ENCODE measurements around the gene RIC1. TPM values are rescaled to one million over a fixed set of nuclear protein-coding genes. Genes with fewer than 3 reads are reported as not detected.
A peak's percentile ranks its signal among the peaks of the same experiment; 100 is the strongest.

The RIC1 gene
- total and polyA plus RNA-seq, 11 donors = 2.4 to 14.4 (median 8.7) TPM

DNA sequence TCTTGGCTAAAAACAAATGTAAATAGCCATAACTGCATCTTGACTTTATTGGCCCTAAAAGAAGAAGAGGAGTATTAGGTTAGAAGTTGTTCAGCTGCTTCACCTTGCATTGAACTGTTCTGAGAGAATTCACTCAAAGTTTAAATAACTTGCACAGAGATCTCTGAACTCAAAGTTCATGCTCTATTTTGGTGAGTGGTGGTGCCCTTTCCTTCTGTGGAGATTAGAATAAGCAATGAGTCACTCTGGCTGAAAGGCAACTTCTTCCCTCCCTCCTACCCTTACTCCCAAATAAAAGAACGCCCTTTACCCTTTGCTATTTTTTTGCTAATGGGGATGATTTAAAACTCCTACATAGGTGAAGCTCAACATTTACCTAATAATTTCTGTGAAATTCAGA lies 155.1 kb downstream of the RIC1 start:
- 88 to 95% (median 94%) methylated on average over 1 of the region's 1 CpG for WGBS, 4 donors
- Histone ChIP-seq H3K27me3 (no peaks in the 10 kb centered on the region), H3K27ac (peak overlapping the region in 3 of 12 donors; percentile 8 to 59 (median 17)), H3K4me3 (no peak overlapping the region), H3K36me3 (peaks cover 0 to 59% (median 35%) of the 10 kb centered on the region in 9 donors), H3K4me1 (peaks cover 0 to 22% (median 0%) of the 10 kb centered on the region in 12 donors), H3K9me3 (peaks cover 0 to 32% (median 7%) of the 10 kb centered on the region in 12 donors)
- no peak for TF ChIP-seq POLR2A (IDR thresholded peaks at IDR 0.05)
- TF ChIP-seq, protein P1, sequence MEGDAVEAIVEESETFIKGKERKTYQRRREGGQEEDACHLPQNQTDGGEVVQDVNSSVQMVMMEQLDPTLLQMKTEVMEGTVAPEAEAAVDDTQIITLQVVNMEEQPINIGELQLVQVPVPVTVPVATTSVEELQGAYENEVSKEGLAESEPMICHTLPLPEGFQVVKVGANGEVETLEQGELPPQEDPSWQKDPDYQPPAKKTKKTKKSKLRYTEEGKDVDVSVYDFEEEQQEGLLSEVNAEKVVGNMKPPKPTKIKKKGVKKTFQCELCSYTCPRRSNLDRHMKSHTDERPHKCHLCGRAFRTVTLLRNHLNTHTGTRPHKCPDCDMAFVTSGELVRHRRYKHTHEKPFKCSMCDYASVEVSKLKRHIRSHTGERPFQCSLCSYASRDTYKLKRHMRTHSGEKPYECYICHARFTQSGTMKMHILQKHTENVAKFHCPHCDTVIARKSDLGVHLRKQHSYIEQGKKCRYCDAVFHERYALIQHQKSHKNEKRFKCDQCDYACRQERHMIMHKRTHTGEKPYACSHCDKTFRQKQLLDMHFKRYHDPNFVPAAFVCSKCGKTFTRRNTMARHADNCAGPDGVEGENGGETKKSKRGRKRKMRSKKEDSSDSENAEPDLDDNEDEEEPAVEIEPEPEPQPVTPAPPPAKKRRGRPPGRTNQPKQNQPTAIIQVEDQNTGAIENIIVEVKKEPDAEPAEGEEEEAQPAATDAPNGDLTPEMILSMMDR (IDR thresholded peaks at IDR 0.05) = no peak
- ATAC-seq (peak in 3 of 4 donors; percentile 42 to 73 (median 64)), DNase-seq (no peak)
- intact Hi-C loops (cut with DNase I) = no loop called here

DNA sequence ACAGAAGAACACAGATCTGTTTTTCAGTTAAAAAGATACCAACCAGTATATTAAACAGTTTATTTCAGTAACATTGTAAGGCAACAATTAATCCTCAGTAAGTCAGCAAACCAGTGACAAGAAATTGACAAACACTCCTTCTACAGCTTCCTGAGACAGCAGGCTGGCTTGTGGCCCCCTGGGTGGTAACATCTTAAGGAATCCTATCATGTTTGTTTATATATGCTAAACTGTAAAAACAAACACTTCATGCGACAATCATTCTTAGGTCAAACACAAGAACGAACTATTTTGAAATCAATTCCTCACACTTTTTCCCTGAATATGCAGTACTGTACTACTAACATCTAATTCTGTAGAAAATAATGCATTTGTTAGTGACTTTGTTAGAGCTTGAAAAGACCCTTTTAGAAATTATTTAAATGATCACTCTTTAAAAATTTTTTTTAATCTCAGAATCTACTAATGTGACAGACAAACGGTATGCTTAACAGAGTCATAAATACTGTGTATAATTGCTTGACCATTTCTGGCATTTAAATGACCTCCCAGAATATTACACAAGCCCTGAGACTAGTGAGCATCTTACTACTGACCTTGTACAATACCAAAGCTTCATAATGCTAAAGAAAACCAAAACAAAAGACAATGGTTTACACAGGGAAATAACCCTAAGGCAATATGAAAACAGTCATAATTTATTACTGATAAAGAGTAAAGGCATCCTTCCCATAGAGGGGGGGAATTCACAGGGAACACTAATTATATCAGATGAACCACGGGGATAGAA lies 155.8 kb downstream of the RIC1 start:
- intact Hi-C loops (cut with DNase I) = no loop called here
- peaks cover 0 to 19% (median 0%) of the 10 kb centered on the region in 12 donors for H3K4me1 ChIP-seq
- WGBS, 4 donors = 72 to 84% (median 81%) methylated on average over 4 of the region's 4 CpGs
- peak overlapping the region in 3 of 12 donors; percentile 8 to 59 (median 17) for H3K27ac ChIP-seq
- no peak for DNase-seq
- H3K36me3 ChIP-seq = peaks cover 0 to 52% (median 29%) of the 10 kb centered on the region in 9 donors
- no peak overlapping the region for H3K4me3 ChIP-seq
- H3K27me3 ChIP-seq = no peaks in the 10 kb centered on the region
- peaks cover 0 to 28% (median 7%) of the 10 kb centered on the region in 12 donors for H3K9me3 ChIP-seq
- TF ChIP-seq, protein P1 (IDR thresholded peaks at IDR 0.05) = no peak
- no peak for TF ChIP-seq POLR2A (IDR thresholded peaks at IDR 0.05)
- ATAC-seq = no peak

DNA sequence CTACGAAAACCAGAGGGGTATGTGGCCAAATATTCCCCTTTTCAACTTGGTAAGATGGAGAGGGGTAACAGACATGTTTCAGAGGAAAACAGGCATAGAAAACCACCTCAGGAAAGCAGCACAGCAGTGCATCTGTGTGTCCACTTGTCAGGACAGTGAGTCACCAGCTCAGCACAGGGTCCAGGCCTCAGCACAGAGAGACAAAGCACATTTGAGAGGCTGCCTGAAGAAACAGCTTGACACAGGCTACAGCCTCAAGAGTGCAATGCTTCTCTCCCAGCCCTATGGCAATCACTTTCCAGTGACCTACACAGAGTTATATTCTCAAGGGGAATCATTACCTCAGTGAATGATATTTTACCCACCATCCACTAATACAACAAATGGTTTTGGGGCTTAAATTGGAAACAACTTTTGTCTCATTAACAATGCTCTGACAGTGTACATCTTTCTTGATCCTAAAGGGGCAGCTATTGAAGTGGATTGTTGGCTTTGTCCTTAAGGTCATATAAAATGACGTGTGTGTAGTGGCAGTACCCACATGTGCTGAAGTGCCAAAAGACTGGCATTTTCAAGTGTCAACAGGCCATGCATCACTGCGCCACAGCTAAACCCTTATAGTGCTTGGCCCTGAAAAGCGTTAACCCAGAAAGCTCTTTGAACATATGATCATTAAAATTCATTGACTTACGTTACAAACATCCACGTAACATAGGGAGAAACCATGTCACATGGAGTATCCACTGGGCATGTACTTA lies 157.6 kb downstream of the RIC1 start:
- 80 to 89% (median 88%) methylated on average over 6 of the region's 6 CpGs for WGBS, 4 donors
- TF ChIP-seq, protein P1 (IDR thresholded peaks at IDR 0.05) = no peak
- TF ChIP-seq POLR2A (IDR thresholded peaks at IDR 0.05) = no peak

DNA sequence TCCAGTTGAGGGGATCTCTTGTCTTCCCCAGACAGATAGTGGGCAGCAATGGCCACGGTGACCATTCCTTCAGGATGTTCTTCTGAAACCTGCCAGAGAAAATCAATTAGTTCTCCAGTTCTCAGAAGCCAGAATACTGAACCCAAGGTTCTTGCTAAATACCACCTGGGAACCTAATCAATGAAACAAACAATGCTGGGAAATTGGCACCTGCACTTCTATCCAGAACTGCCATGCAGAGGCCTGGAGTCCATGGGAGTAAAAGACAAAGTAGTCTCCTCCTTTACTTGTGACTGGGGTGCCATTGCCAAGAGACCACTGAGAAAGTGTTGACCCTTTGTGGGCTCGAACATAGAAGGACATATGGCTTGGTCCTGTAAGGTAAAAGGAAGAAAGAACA lies 158.3 kb downstream of the RIC1 start:
- no peak for ATAC-seq
- intact Hi-C loops (cut with DNase I) = no loop called here

More for the DNA sequence above, 157.6 kb downstream of the RIC1 start:
- Histone ChIP-seq H3K27me3 (no peaks in the 10 kb centered on the region), H3K4me1 (peaks cover 0 to 25% (median 0%) of the 10 kb centered on the region in 12 donors), H3K27ac (peak overlapping the region in 2 of 12 donors; percentile 10 to 14), H3K36me3 (peaks cover 0 to 45% (median 18%) of the 10 kb centered on the region in 9 donors), H3K9me3 (peaks cover 0 to 20% (median 7%) of the 10 kb centered on the region in 12 donors), H3K4me3 (no peak overlapping the region)
- ATAC-seq = peak; percentile 44 to 85 (median 66)
- DNase-seq = no peak
- intact Hi-C loops (cut with DNase I) = no loop called here

More for the DNA sequence above, 158.3 kb downstream of the RIC1 start:
- no peak overlapping the region for H3K4me3 ChIP-seq
- no peak for DNase-seq
- peaks cover 0 to 26% (median 0%) of the 10 kb centered on the region in 12 donors for H3K4me1 ChIP-seq
- H3K9me3 ChIP-seq = peaks cover 0 to 13% (median 5%) of the 10 kb centered on the region in 12 donors
- TF ChIP-seq POLR2A (IDR thresholded peaks at IDR 0.05) = no peak
- TF ChIP-seq, protein P1 (IDR thresholded peaks at IDR 0.05) = no peak
- no peaks in the 10 kb centered on the region for H3K27me3 ChIP-seq
- WGBS, 4 donors = 94 to 100% (median 98%) methylated on average over 2 of the region's 2 CpGs
- H3K36me3 ChIP-seq = peaks cover 0 to 40% (median 18%) of the 10 kb centered on the region in 9 donors
- no peak overlapping the region for H3K27ac ChIP-seq

Data from heart left ventricle (tissue), 16 donors.